Skeletal muscle cell (primary cell): ENCODE data around the gene ACKR4.
"Not testable (repeated sequence)": the region's sequence is repeated elsewhere in the genome, so short reads cannot be mapped to it uniquely, and the experiment has no call there.

Experiments
- DNase-seq: peaks from one replicate; pipeline ENCODE4 v3.0.0-alpha.2; 2010; ENCODE audit warnings: low read depth
- H3K4me3 ChIP-seq: 2 replicates; pipeline ENCODE4 v1.5.1; 2011; ENCODE audit warnings: low read depth, mild to moderate bottlenecking, control low read depth, low read length, moderate library complexity

The ACKR4 gene

DNA sequence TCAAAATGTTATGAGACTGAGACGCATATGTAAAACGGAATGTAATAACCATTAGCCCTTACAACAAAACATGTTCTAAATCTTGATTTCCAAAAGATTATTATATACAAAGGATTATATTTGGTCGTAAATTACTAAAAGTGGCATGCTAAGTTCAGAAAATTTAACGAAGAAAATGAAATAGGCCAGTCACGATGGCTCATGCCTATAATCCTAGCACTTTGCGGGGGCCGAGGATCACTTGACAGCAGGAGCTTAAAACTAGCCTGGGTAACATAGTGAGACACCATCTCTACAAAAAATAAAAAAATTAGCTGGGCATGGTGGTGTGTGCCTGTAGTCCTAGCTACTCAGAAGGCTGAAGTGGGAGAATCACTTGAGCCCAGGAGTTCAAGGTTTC, 33.5 kb downstream of the ACKR4 start:
- no peak for DNase-seq
- no peak overlapping the region for H3K4me3 ChIP-seq

DNA sequence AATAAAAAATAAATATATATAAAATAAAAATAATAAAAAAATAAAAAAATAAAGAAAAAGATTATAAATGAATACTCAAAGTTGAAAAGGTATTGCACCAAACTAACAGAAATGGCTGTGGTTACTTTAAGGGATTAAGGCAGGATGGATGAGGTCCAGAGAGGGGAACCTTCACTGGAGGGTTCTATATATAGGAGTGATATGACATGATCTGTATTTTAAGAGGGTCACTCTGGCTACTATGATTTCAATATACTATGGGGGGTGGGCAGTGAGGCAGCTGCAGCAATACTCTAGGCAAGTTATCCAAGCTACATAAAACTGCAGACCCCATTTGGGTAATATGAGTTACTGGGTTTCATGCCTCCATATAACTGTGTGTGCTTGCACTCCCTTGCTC, 38.0 kb downstream of the ACKR4 start:
- H3K4me3 ChIP-seq, result no peak overlapping the region

DNA sequence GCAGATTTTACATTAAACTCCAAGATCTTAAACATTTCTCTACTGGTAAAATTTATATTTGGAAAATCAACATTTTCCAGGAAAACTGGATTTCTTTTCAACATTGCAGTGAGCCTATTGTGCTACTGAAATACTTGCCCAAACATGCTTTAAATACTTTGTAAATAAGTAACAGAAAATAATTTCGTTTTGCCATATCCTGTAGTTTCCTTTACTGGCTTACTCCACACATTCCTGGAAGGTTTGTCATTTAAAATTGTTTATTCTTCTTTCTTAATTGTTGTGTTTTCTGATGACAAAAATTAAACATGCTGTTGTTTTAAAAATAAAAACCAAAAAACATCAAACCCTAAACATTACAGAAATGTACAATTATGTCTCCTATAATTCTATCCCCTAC, 40.5 kb downstream of the ACKR4 start:
- no peak overlapping the region for H3K4me3 ChIP-seq
- DNase-seq, result no peak

More for the DNA sequence above, 38.0 kb downstream of the ACKR4 start:
- no peak for DNase-seq

DNA sequence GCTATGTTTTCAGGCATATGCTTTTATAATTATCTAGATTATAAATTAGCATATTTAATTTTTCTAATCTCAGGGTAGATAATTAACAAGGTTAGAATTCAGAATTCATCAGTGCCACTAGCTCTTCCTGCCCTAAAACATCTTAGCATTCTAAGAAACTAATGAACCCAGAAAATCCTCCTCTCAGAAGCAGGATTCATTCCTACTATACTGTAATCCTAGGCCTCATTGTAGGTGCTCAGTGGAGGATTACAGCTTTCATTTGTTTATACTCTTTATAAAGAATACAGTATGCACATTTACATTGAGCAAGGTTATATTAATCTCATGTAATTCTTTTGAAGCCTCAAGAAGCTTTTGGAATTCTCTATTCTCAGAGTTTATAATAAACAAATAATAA, 41.6 kb downstream of the ACKR4 start:
- H3K4me3 ChIP-seq, result no peak overlapping the region
- DNase-seq, result no peak

DNA sequence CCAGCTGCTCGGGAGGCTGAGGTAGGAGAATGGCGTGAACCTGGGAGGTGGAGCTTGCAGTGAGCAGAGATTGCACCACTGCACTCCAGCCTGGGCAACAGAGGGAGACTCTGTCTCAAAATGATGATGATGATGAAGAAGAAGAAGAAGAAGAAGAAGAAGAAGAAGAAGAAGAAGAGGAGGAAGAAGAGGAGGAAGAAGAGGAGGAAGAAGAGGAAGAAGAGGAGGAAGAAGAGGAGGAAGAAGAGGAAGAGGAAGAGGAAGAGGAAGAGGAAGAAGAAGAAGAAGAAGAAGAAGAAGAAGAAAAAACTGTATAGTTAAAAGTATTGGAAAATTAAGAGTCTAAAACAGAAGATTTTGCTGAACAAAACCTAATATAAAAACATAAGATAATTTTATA, 44.4 kb downstream of the ACKR4 start:
- not testable (repeated sequence) for H3K4me3 ChIP-seq, DNase-seq

DNA sequence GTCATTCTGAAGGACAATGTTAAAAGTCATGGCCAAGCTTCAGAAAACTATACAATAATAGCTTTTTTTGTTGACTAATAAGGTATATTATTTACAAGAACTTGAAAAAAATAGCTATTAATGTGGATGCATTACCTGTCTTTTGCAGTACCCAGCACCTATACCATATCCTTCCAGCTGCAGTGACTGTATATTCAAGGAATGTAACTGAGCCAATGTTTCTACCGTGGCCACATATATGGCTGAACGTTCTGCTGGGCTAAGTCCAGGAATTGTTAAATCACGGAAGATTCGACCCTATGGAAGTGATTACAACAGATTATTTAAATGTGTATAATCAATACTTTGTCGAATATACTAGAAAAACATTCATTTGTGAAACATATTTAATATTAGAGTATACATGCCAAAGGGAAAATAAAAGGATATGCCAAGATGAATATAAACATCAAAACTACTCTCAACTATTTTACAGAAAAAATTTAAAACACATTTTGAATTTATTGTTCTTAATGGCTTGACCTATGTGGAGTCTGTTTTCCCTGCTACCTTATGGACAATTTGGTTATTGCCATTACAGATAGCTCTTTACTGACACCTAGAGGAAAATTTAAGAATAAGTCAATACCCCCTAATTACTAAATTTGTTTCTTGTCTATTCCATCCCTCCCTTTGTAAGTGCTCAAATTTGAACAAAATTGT, 44.9 kb downstream of the ACKR4 start:
- peak; percentile 5 for DNase-seq
- H3K4me3 ChIP-seq, result no peak overlapping the region

DNA sequence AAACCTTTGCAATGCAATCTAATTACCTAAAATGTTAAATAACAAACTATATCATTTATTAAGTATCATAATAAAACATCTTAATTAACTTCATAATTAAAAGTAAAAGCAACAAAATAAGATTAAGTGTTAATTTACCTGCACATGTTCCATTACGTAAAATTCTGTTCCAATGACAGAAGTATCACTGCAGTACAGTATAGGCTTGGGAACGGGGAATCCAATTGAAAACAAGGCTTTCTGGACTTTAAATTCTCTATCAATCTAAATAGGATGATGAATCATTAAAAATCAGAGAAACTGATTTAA, 45.4 kb downstream of the ACKR4 start:
- no peak overlapping the region for H3K4me3 ChIP-seq
- no peak for DNase-seq

DNA sequence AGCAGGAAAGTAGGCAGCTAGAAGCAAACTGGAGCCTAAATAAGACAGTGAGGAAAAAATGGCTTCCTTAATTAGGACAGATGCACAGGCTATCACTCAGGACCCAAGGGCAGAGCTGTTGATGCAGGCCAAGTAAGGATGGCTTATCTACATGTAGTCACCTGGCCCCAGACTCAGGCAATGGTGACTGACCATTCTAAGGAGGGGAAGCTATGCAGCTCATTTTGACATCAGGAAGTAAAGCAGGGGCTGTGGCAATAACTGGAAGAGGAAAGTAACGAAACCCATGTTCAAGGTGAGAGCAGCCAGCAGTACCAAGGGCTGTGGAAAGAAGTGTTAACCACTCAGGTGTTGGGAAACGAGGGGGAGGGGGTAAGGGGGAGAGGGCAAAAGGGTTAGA, 46.3 kb downstream of the ACKR4 start:
- H3K4me3 ChIP-seq, result no peak overlapping the region
- DNase-seq, result no peak

DNA sequence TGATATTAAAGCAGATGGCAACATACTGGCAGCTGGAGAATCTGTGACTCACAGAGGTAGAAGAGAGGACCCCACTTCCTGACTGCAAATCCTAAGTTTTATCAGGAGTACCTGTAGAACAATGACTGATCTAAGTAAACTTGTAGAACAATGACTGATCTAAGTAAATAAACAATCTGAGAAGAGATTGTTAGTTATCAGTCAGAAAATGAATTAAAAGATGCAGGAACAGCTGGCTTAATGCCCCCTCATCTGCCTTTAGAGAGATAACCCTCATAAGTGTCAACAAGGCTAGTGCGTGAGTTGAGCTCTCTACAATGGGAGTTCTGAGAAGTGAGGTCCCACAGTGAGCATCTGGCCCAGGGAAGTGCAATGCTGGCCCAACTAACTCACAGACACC, 48.0 kb downstream of the ACKR4 start:
- DNase-seq, result no peak
- no peak overlapping the region for H3K4me3 ChIP-seq

DNA sequence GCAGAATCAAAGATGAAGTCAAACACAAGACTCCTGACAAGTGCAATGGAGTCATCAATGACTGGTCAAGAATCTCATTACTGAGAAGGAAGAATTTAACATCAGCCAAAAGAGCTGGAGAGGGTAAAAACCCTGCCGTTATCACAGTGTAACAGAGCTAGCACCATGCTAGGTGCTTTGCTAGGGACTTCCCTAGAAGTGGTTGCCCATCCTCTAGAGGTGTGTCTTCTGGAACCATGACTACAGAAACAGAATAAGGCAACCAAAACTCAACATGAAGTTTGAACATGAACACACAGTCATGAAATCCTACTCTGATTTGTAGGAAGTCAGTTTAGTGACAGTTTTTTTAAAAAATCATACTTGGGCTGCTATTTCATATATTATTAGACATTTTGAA, 53.1 kb downstream of the ACKR4 start:
- no peak overlapping the region for H3K4me3 ChIP-seq
- no peak for DNase-seq
